Erythroblast (primary cell): Measurements from ENCODE around the gene CEP85.

Experiments used
- GATA1 ChIP-seq: IDR thresholded peaks from 2 replicates; pipeline ENCODE4 v1.6.1; 2011; ENCODE audit warnings: low read depth, mild to moderate bottlenecking, control low read depth, low read length, moderate library complexity
- POLR2A ChIP-seq: IDR thresholded peaks from 2 replicates; pipeline ENCODE4 v1.6.1; 2011; ENCODE audit warnings: mild to moderate bottlenecking, low read length

DNA sequence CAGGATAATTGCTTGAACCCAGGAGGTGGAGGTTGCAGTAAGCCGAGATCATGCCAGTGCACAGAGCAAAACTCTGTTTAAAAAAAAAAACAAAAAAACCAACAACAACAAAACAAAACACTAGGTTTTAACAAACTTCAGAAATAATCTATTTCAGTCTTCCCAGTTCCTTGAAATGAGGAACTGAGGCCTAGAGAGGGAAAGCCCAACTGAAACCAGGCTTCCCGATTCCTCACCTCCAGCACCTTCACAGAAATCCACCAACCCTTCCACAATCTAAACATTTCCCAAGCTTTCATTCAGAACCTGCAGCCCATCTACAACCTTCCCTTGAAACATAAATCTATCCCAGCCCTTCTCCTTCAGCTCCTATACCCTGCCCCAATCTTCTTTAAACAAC, 83.1 kb downstream of the CEP85 start:
- TF ChIP-seq POLR2A (no peak), GATA1 (no peak)
